KOPT-K1 (cell line): ENCODE data around the gene TOLLIP.

Source experiments
- H3K27ac ChIP-seq: fragments of 200-600 bp; sonication (generic); 2 replicates; pipeline ENCODE4 v1.5.1; 2016; ENCODE audit warnings: antibody characterized with exemption, mild to moderate bottlenecking, low read depth, low read length; ENCODE audit not compliant: poor library complexity, severe bottlenecking
- H3K36me3 ChIP-seq: fragments of 200-600 bp; sonication (generic); 2 replicates; pipeline ENCODE4 v1.5.1; 2017; ENCODE audit warnings: antibody characterized with exemption, mild to moderate bottlenecking, low read length, moderate library complexity; ENCODE audit not compliant: insufficient read depth
- H3K9me3 ChIP-seq: fragments of 200-600 bp; sonication (generic); 2 replicates; pipeline ENCODE4 v1.5.1; 2017; ENCODE audit warnings: antibody characterized with exemption, low read length, mild to moderate bottlenecking; ENCODE audit not compliant: insufficient read depth, poor library complexity, severe bottlenecking

The TOLLIP gene

DNA sequence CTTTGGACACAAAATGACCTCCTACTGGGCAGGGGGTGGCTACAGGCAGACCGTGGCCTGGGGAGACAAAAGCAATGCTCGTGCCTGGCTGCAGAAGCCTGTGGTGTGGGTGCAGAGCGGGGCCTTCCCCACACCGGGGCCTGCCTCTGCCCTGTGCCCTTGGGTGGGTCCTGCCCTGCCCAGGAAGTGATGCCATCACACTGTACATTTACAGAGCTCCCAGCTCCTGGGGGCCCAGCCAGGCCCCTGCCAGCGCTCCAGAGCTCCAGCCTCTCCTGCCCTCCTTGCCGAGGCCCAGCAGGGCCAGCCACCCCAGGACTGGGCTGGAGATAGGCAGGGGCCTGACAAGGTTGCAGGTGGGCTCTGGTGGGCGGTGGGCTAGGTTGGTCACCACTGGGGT is 46.4 kb downstream of the TOLLIP start:
- peak overlapping the region; percentile 51 for H3K27ac ChIP-seq
- H3K9me3 ChIP-seq = peaks cover 17% of the 10 kb centered on the region
- H3K36me3 ChIP-seq = no peaks in the 10 kb centered on the region

DNA sequence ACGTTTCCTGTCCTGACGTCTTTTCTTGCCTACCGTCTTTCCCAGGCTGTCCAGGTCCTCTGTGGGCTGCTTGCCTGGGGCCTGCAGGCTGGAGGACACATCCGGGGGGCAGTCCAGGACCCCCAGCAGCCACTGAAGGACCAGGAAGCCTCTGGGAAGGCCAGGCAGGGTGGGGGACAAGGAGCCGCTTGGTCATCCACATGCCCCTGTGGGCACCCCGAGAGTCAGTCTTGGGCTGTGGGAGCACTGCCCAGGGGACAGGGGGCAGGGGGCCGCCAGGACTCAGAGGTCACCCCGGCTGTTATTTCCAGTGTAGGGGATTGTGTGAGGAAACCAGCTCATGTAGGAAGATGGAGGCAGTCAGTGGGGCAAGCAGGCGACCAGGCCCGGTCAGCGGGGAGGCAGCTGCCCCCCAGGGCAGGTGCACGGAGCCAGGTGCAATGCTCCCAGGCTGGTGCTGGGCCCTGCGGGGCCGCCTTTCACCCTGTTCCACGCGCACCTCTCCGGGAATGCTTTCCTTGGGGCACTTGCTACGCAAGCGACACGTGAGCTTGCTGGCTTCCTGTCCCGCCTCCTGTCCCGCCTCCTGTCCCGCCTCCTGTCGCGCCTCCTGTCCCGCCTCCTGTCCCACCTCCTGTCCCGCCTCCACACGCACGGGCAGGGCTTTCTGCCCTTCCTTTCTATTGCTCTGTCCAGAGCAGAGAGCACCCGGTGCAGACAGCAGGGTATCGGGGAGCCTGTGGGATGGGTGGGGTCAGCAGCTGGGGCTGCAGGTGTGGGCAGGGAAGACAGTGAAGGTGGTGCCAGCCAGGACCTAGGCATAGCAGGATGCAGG is 47.0 kb downstream of the TOLLIP start:
- H3K9me3 ChIP-seq = peaks cover 17% of the 10 kb centered on the region
- H3K36me3 ChIP-seq = no peaks in the 10 kb centered on the region
- peak overlapping the region; percentile 51 for H3K27ac ChIP-seq

- no peak overlapping the region for H3K27ac ChIP-seq
- no peaks in the 10 kb centered on the region for H3K36me3 ChIP-seq
- H3K9me3 ChIP-seq = peaks cover 17% of the 10 kb centered on the region
Measured at GRCh38 chr11:1261241-1262071, 48.0 kb downstream of the TOLLIP start.

GRCh38 chr11:1260620-1261019 is 48.8 kb downstream of the TOLLIP start:
- H3K9me3 ChIP-seq = peaks cover 9% of the 10 kb centered on the region
- no peak overlapping the region for H3K27ac ChIP-seq
- no peaks in the 10 kb centered on the region for H3K36me3 ChIP-seq

DNA sequence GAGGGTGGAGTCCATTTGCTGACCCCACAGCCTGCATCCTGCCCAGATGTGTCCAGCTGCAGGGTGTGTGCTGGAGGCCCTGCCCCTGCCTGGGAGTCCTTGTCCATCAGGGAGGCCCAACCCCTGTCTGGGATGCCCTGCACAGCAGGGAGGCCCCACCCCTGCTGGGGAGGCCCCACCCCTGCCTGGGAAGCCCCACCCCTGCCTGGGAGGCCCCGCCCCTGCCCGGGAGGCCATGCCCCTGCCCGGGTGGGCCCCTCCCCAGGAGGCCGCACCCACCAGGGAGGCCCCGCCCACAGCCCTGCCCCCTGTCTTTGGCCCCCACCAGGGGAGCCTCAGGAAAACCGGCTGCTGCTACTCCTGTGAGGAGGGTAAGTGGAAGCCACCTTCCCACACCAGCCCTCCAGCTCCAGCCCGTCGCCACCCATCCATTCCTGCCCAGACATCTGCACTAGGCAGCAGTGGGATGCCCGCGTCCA is 49.4 kb downstream of the TOLLIP start:
- Histone ChIP-seq H3K9me3 (peaks cover 3% of the 10 kb centered on the region), H3K27ac (no peak overlapping the region), H3K36me3 (no peaks in the 10 kb centered on the region)

DNA sequence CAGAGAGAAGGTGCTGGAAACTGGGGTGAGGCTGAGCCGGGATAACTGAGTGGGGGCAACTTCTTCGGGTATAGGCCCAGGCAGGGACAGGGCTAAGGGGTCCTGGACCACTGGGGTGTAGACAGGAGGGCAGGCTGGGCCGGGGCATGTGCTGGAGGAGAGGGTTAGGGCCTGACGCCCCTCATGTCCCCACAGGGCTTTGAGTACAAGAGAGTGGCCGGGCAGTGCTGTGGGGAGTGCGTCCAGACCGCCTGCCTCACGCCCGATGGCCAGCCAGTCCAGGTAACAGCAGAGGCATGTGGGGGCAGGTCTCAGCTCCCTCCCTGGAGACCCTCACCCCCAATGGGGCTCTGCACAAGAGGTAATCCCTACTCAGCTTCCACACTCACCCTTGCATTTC is 49.9 kb downstream of the TOLLIP start:
- H3K36me3 ChIP-seq = no peaks in the 10 kb centered on the region
- H3K27ac ChIP-seq = no peak overlapping the region
- H3K9me3 ChIP-seq = no peaks in the 10 kb centered on the region

GRCh38 chr11:1259076-1259461 is 50.4 kb downstream of the TOLLIP start:
- no peaks in the 10 kb centered on the region for H3K9me3 ChIP-seq
- H3K36me3 ChIP-seq = no peaks in the 10 kb centered on the region
- H3K27ac ChIP-seq = no peak overlapping the region

GRCh38 chr11:1258401-1259075 is 50.9 kb downstream of the TOLLIP start:
- Histone ChIP-seq H3K9me3 (no peaks in the 10 kb centered on the region), H3K27ac (no peak overlapping the region), H3K36me3 (no peaks in the 10 kb centered on the region)

DNA sequence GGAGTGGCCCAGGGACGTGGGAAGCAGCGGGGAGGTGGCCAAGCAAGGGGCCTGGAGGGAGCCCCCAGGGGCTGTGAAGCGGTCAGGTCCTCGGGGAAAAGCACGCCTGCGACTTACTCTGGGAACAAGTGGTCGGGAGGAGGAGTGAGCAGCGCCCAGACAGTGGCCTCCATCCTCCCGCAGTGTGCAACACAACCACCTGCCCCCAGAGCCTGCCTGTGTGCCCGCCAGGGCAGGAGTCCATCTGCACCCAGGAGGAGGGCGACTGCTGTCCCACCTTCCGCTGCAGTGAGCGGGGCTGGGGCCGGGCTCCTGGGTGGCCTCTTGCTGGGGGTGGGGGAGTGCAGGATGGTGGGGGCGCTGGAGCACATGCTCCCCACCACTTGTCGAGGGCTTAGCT is 51.5 kb downstream of the TOLLIP start:
- H3K27ac ChIP-seq = no peak overlapping the region
- no peaks in the 10 kb centered on the region for H3K36me3 ChIP-seq
- no peaks in the 10 kb centered on the region for H3K9me3 ChIP-seq

- Histone ChIP-seq H3K9me3 (peaks cover 1% of the 10 kb centered on the region), H3K36me3 (no peaks in the 10 kb centered on the region), H3K27ac (no peak overlapping the region)
Measured at GRCh38 chr11:1257366-1257765, 52.1 kb downstream of the TOLLIP start.

- Histone ChIP-seq H3K9me3 (peaks cover 11% of the 10 kb centered on the region), H3K36me3 (no peaks in the 10 kb centered on the region), H3K27ac (no peak overlapping the region)
Measured at GRCh38 chr11:1256257-1257045, 53.0 kb downstream of the TOLLIP start.

DNA sequence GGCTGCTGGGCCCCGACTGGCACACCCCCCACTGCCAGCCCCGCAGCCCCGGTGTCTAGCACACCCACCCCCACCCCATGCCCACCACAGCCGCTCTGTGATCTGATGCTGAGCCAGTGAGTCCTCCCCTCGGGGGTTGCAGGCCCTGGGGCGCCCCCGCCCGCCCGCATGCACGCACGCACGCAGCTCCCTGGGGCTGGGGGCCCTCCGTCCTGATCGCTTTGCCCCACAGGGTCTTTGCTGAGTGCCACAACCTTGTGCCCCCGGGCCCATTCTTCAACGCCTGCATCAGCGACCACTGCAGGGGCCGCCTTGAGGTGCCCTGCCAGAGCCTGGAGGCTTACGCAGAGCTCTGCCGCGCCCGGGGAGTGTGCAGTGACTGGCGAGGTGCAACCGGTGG is 54.3 kb downstream of the TOLLIP start:
- Histone ChIP-seq H3K9me3 (peaks cover 22% of the 10 kb centered on the region), H3K36me3 (no peaks in the 10 kb centered on the region), H3K27ac (no peak overlapping the region)

DNA sequence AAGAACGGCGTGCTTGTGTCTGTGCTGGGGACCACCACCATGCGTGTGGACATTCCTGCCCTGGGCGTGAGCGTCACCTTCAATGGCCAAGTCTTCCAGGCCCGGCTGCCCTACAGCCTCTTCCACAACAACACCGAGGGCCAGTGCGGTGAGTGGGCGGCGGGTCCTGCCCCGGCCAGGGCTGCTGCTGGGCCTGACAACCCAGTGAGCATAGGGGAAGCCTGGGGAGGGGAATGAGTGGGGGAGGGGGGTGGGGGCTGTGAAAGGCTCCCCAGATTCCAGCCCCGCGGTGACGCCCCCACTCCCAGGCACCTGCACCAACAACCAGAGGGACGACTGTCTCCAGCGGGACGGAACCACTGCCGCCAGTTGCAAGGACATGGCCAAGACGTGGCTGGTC is 54.7 kb downstream of the TOLLIP start:
- Histone ChIP-seq H3K9me3 (peaks cover 22% of the 10 kb centered on the region), H3K36me3 (no peaks in the 10 kb centered on the region), H3K27ac (no peak overlapping the region)

GRCh38 chr11:1254086-1254648 is 55.3 kb downstream of the TOLLIP start:
- Histone ChIP-seq H3K27ac (no peak overlapping the region), H3K9me3 (peaks cover 22% of the 10 kb centered on the region), H3K36me3 (no peaks in the 10 kb centered on the region)
